HepG2 (cell line): ENCODE measurements around the gene LYRM4. TPM values are rescaled to one million over a fixed set of nuclear protein-coding genes. Genes with fewer than 3 reads are reported as not detected.

Experiments
- ARNTL ChIP-seq: sonication (generic); formaldehyde crosslinking; IDR thresholded peaks from 2 replicates; pipeline ENCODE4 v1.4.0; 2020; ENCODE audit warnings: mild to moderate bottlenecking, missing genetic modification reagents
- CBX1 ChIP-seq: IDR thresholded peaks from one replicate; pipeline ENCODE4 v1.6.1; 2016; ENCODE audit warnings: antibody characterized with exemption, low read depth
- FUBP1 ChIP-seq: sonication (generic); formaldehyde crosslinking; IDR thresholded peaks from 2 replicates; pipeline ENCODE4 v1.5.1; 2020; ENCODE audit warnings: missing genetic modification reagents, mild to moderate bottlenecking, borderline replicate concordance
- HDAC2 ChIP-seq: sonication (generic); formaldehyde crosslinking; IDR thresholded peaks from 2 replicates; pipeline ENCODE4 v1.4.0; 2020; ENCODE audit warnings: missing genetic modification reagents
- KAT7 ChIP-seq: IDR thresholded peaks from 2 replicates; pipeline ENCODE4 v1.6.1; 2018; ENCODE audit warnings: borderline replicate concordance, missing compliant biosample characterization
- KLF13 ChIP-seq: sonication (generic); formaldehyde crosslinking; IDR thresholded peaks from 2 replicates; pipeline ENCODE4 v1.4.0; 2020; ENCODE audit warnings: mild to moderate bottlenecking, missing genetic modification reagents
- MED13 ChIP-seq: sonication (generic); formaldehyde crosslinking; IDR thresholded peaks from 2 replicates; pipeline ENCODE4 v1.5.0; 2020; ENCODE audit warnings: missing genetic modification reagents
- MYPOP ChIP-seq: sonication (generic); formaldehyde crosslinking; IDR thresholded peaks from 2 replicates; pipeline ENCODE4 v1.8.1; 2023; ENCODE audit warnings: mild to moderate bottlenecking, moderate library complexity, missing genetic modification reagents
- NR1H2 ChIP-seq: sonication (generic); formaldehyde crosslinking; IDR thresholded peaks from 2 replicates; pipeline ENCODE4 v1.8.1; 2022; ENCODE audit warnings: low read depth, missing genetic modification reagents, borderline replicate concordance
- REL ChIP-seq: sonication (generic); formaldehyde crosslinking; conservative IDR thresholded peaks from 2 replicates; pipeline ENCODE4 v1.8.0; 2022; ENCODE audit warnings: mild to moderate bottlenecking, missing genetic modification reagents, moderate library complexity
- REPIN1 ChIP-seq: sonication (generic); formaldehyde crosslinking; IDR thresholded peaks from 2 replicates; pipeline ENCODE4 v1.8.0; 2022; ENCODE audit warnings: missing genetic modification reagents, low read depth, mild to moderate bottlenecking, borderline replicate concordance
- RFX3 ChIP-seq: IDR thresholded peaks from 2 replicates; pipeline ENCODE4 v1.6.1; 2016; ENCODE audit warnings: missing biosample characterization, missing genetic modification reagents
- SMAD9 ChIP-seq: sonication (generic); formaldehyde crosslinking; IDR thresholded peaks from 2 replicates; pipeline ENCODE4 v1.5.1; 2020; ENCODE audit warnings: mild to moderate bottlenecking, missing genetic modification reagents
- U2AF1 ChIP-seq: fragments of 200-400 bp; formaldehyde crosslinking; optimal IDR thresholded peaks from 2 replicates; pipeline ENCODE3; 2017; ENCODE audit warnings: mild to moderate bottlenecking, low read depth, low read length
- YY1 ChIP-seq: IDR thresholded peaks from 2 replicates; pipeline ENCODE4 v1.6.1; 2011; ENCODE audit warnings: low read length, low read depth, moderate library complexity, mild to moderate bottlenecking; ENCODE audit not compliant: insufficient read depth, insufficient replicate concordance
- ZNF331 ChIP-seq: sonication (generic); formaldehyde crosslinking; IDR thresholded peaks from 2 replicates; pipeline ENCODE4 v1.4.0; 2020; ENCODE audit warnings: missing genetic modification reagents
- ZNF337 ChIP-seq: sonication (generic); formaldehyde crosslinking; IDR thresholded peaks from 2 replicates; pipeline ENCODE4 v1.5.1; 2020; ENCODE audit warnings: missing genetic modification reagents, low read depth, mild to moderate bottlenecking, borderline replicate concordance
- ZNF468 ChIP-seq: sonication (generic); formaldehyde crosslinking; IDR thresholded peaks from 2 replicates; pipeline ENCODE4 v1.8.0; 2022; ENCODE audit warnings: mild to moderate bottlenecking, moderate library complexity, missing genetic modification reagents
- ZNF496 ChIP-seq: sonication (generic); formaldehyde crosslinking; IDR thresholded peaks from 2 replicates; pipeline ENCODE4 v1.8.1; 2023; ENCODE audit warnings: mild to moderate bottlenecking, moderate library complexity, missing genetic modification reagents; ENCODE audit not compliant: insufficient replicate concordance
- polyA plus RNA-seq, 8 experiments: library from polyadenylated mRNA; depleted of rRNA in 3 of 8; stranded (reverse) in 7 of 8; unstranded in 1 of 8; fragments of >200 nt; fragmentation: Illumina TruSeq in 4 of 8; extraction: Trizol in 4 of 8; gene quantifications; 2 replicates each; pipeline versions ENCODE4 v1.2.1 to v1.2.3, GENCODE V29; 2011 to 2016; ENCODE audit warnings: low read depth in 4 of 8, missing spikeins in 1 of 8, mixed read lengths in 1 of 8; ENCODE audit not compliant: insufficient read depth in 1 of 8
- total RNA-seq, 5 experiments: library from RNA; depleted of rRNA; stranded (reverse); fragments of >200 nt; fragmentation: Illumina TruSeq; extraction: Trizol; gene quantifications; 2 replicates each; pipeline ENCODE4 v1.2.3, GENCODE V29; 2016; ENCODE audit warnings: low read depth in 1 of 5
- TF ChIP-seq, protein P1 (sequence below): fragments of 450-650 bp; IDR thresholded peaks from 2 replicates; pipeline ENCODE4 v1.6.1; 2016
- TF ChIP-seq, protein P2 (sequence below): sonication (generic); formaldehyde crosslinking; IDR thresholded peaks from 2 replicates; pipeline ENCODE4 v1.5.1; 2020; ENCODE audit warnings: mild to moderate bottlenecking, missing genetic modification reagents, borderline replicate concordance

LYRM4 gene
- total and polyA plus RNA-seq, 2 of the 13 experiments (the other 11 are each of a cell fraction or from before 2014, with no cell fraction given) = 64.6 to 67.5 TPM

- TF ChIP-seq, protein P1, sequence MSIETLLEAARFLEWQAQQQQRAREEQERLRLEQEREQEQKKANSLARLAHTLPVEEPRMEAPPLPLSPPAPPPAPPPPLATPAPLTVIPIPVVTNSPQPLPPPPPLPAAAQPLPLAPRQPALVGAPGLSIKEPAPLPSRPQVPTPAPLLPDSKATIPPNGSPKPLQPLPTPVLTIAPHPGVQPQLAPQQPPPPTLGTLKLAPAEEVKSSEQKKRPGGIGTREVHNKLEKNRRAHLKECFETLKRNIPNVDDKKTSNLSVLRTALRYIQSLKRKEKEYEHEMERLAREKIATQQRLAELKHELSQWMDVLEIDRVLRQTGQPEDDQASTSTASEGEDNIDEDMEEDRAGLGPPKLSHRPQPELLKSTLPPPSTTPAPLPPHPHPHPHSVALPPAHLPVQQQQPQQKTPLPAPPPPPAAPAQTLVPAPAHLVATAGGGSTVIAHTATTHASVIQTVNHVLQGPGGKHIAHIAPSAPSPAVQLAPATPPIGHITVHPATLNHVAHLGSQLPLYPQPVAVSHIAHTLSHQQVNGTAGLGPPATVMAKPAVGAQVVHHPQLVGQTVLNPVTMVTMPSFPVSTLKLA = no peak
- TF ChIP-seq KLF13 (no peak), SMAD9 (CRISPR knock-in tag) (no peak), KAT7 (no peak), MYPOP (CRISPR knock-in tag) (no peak; the same call in 1 of the 2 replicates), RFX3 (CRISPR knock-in tag) (no peak), MED13 (CRISPR knock-in tag) (no peak), YY1 (no peak), REL (CRISPR knock-in tag) (no peak), ZNF337 (CRISPR knock-in tag) (no peak), U2AF1 (peak; percentile 6), ZNF468 (CRISPR knock-in tag) (no peak), ZNF496 (CRISPR knock-in tag) (no peak), FUBP1 (no peak), ZNF331 (CRISPR knock-in tag) (no peak), HDAC2 (no peak), NR1H2 (no peak), REPIN1 (CRISPR knock-in tag) (no peak), ARNTL (no peak), CBX1 (peak; percentile 9)
- TF ChIP-seq, protein P2, sequence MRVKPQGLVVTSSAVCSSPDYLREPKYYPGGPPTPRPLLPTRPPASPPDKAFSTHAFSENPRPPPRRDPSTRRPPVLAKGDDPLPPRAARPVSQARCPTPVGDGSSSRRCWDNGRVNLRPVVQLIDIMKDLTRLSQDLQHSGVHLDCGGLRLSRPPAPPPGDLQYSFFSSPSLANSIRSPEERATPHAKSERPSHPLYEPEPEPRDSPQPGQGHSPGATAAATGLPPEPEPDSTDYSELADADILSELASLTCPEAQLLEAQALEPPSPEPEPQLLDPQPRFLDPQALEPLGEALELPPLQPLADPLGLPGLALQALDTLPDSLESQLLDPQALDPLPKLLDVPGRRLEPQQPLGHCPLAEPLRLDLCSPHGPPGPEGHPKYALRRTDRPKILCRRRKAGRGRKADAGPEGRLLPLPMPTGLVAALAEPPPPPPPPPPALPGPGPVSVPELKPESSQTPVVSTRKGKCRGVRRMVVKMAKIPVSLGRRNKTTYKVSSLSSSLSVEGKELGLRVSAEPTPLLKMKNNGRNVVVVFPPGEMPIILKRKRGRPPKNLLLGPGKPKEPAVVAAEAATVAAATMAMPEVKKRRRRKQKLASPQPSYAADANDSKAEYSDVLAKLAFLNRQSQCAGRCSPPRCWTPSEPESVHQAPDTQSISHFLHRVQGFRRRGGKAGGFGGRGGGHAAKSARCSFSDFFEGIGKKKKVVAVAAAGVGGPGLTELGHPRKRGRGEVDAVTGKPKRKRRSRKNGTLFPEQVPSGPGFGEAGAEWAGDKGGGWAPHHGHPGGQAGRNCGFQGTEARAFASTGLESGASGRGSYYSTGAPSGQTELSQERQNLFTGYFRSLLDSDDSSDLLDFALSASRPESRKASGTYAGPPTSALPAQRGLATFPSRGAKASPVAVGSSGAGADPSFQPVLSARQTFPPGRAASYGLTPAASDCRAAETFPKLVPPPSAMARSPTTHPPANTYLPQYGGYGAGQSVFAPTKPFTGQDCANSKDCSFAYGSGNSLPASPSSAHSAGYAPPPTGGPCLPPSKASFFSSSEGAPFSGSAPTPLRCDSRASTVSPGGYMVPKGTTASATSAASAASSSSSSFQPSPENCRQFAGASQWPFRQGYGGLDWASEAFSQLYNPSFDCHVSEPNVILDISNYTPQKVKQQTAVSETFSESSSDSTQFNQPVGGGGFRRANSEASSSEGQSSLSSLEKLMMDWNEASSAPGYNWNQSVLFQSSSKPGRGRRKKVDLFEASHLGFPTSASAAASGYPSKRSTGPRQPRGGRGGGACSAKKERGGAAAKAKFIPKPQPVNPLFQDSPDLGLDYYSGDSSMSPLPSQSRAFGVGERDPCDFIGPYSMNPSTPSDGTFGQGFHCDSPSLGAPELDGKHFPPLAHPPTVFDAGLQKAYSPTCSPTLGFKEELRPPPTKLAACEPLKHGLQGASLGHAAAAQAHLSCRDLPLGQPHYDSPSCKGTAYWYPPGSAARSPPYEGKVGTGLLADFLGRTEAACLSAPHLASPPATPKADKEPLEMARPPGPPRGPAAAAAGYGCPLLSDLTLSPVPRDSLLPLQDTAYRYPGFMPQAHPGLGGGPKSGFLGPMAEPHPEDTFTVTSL = peak; percentile 9; the same call in 1 of the 2 replicates
These were observed 877 bp upstream of the LYRM4 start (continued) for GRCh38 chr6:5261545-5262109.
